Measurements from ENCODE around the gene FAM170B. TPM values are rescaled to one million over a fixed set of nuclear protein-coding genes. Genes with fewer than 3 reads are reported as not detected.

Gene FAM170B
- total and polyA plus RNA-seq, 9 of the 15 experiments (the other 6 are each of a cell fraction or from before 2014, with no cell fraction given) = 0.11 to 0.21 TPM; not detected in 7

GRCh38 chr10:49165821-49166483 is 32.1 kb upstream of the FAM170B start (continued):
- TF ChIP-seq NCOA2 (IDR thresholded peaks at IDR 0.05; ENCODE audit: partially characterized antibody in 2 of 2) (no peak), HMGN3 (IDR thresholded peaks at IDR 0.05; ENCODE audit: borderline replicate concordance, extremely low read depth, insufficient read length, low read depth, low read length) (no peak), NRF1 (conservative IDR thresholded peaks at IDR 0.05 in 1 of 2, IDR thresholded peaks at IDR 0.05 in 1 of 2) (peak; percentile 16 to 31; a peak in 1 of 4 replicates), POLR2H (tag; IDR thresholded peaks at IDR 0.05; ENCODE audit: low read depth) (peak; percentile 35; the same call in 1 of the 2 replicates), TAL1 (IDR thresholded peaks at IDR 0.05) (peak; percentile 75), MAFF (IDR thresholded peaks at IDR 0.05; ENCODE audit: low read length) (peak; percentile 97), PHF20 (IDR thresholded peaks at IDR 0.05; ENCODE audit: partially characterized antibody) (no peak), ZNF311 (CRISPR knock-in tag; IDR thresholded peaks at IDR 0.05) (0 out of 2 replicates have a peak, but pooled peaks have one; percentile 33), ZBTB1 (CRISPR knock-in tag; IDR thresholded peaks at IDR 0.05; ENCODE audit: borderline replicate concordance, low read depth) (no peak), CBFA2T3 (IDR thresholded peaks at IDR 0.05) (peak; percentile 86), DPF2 (IDR thresholded peaks at IDR 0.05) (peak; percentile 95), NFE2 (IDR thresholded peaks at IDR 0.05; ENCODE audit: low read depth) (peak; percentile 100), BRF1 (IDR thresholded peaks at IDR 0.05; ENCODE audit: borderline replicate concordance, extremely low read depth, insufficient read length) (no peak), NFIC (IDR thresholded peaks at IDR 0.05) (peak; percentile 66), PKNOX1 (IDR thresholded peaks at IDR 0.05) (no peak), SMARCA4 (IDR thresholded peaks at IDR 0.05) (peak; percentile 96), ARID1B (IDR thresholded peaks at IDR 0.05) (peak; percentile 93), HDAC6 (IDR thresholded peaks at IDR 0.05; ENCODE audit: low read depth, low read length) (no peak), ZNF354B (CRISPR knock-in tag; IDR thresholded peaks at IDR 0.05) (0 out of 2 replicates have a peak, but pooled peaks have one; percentile 26), TEAD1 (CRISPR knock-in tag; IDR thresholded peaks at IDR 0.05) (peak in 1 of 2 experiments; percentile 85; a peak in 2 of 4 replicates), TAF7 (tag; IDR thresholded peaks at IDR 0.05) (0 out of 2 replicates have a peak, but pooled peaks have one; percentile 35), DNMT1 (IDR thresholded peaks at IDR 0.05) (peak; percentile 2; the same call in 1 of the 2 replicates), ZNF445 (CRISPR knock-in tag; IDR thresholded peaks at IDR 0.05; ENCODE audit: low read depth) (peak; percentile 38; the same call in 1 of the 2 replicates), RNF2 (IDR thresholded peaks at IDR 0.05) (peak; percentile 27; the same call in 1 of the 2 replicates), RBM39 (optimal IDR thresholded peaks at IDR 0.05; ENCODE audit: low read depth, low read length) (no peak)
- TF ChIP-seq, protein P1, sequence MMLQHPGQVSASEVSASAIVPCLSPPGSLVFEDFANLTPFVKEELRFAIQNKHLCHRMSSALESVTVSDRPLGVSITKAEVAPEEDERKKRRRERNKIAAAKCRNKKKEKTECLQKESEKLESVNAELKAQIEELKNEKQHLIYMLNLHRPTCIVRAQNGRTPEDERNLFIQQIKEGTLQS (IDR thresholded peaks at IDR 0.05) = peak; percentile 74; the same call in 1 of the 2 replicates
- TF ChIP-seq, protein P1 (CRISPR knock-in tag; conservative IDR thresholded peaks at IDR 0.05) = no peak
- TF ChIP-seq, protein P2, sequence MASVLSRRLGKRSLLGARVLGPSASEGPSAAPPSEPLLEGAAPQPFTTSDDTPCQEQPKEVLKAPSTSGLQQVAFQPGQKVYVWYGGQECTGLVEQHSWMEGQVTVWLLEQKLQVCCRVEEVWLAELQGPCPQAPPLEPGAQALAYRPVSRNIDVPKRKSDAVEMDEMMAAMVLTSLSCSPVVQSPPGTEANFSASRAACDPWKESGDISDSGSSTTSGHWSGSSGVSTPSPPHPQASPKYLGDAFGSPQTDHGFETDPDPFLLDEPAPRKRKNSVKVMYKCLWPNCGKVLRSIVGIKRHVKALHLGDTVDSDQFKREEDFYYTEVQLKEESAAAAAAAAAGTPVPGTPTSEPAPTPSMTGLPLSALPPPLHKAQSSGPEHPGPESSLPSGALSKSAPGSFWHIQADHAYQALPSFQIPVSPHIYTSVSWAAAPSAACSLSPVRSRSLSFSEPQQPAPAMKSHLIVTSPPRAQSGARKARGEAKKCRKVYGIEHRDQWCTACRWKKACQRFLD (CRISPR knock-in tag; IDR thresholded peaks at IDR 0.05) = no peak

Data from K562 (cell line).